ENCODE results near the gene SMIM10L1. TPM values are rescaled to one million over a fixed set of nuclear protein-coding genes. Genes with fewer than 3 reads are reported as not detected.

The SMIM10L1 gene
- total and polyA plus RNA-seq, 2 of the 8 experiments (the other 6 are each of a cell fraction or from before 2014, with no cell fraction given), result 3.7 to 14.2 TPM

DNA sequence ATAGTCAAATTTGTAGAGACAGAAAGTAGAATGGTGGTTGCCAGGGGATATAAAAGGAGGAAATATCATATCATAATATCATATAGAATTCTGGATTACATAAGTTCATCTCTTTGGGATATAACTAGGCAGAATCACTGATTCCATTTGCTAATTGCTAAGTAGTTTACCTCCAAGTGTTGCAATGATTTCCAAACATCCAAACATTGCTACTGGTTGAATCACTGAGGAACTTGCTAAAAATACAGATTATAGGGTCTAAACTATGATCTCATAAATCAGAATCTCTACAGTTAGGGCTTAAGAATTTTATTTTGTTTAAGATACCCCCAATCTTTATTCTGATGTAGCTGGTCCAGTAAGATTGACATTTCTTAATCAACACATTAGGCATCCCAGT is 31.8 kb downstream of the SMIM10L1 start:
- Histone ChIP-seq H2AFZ (ENCODE audit: low read length) (no peak overlapping the region), H4K20me1 (replicated peaks in 1 of 2; ENCODE audit: control insufficient read depth in 1 of 2, insufficient read depth in 2 of 2, low read length in 2 of 2) (no peaks in the 10 kb centered on the region), H3K4ac (replicated peaks; ENCODE audit: insufficient read length, low read depth, low read length) (no peak overlapping the region), H3K56ac (replicated peaks; ENCODE audit: insufficient read length, low read depth, low read length) (no peak overlapping the region), H2BK15ac (ENCODE audit: low read length) (no peak overlapping the region), H3K79me1 (ENCODE audit: low read depth, low read length) (no peaks in the 10 kb centered on the region), H3K36me3 (ENCODE audit: control insufficient read depth in 2 of 4, insufficient read depth in 4 of 4, low read length in 3 of 4) (no peaks in the 10 kb centered on the region), H2BK12ac (ENCODE audit: low read depth, low read length) (no peak overlapping the region), H3K9ac (replicated peaks in 1 of 4; ENCODE audit: extremely low read depth in 1 of 4, low read depth in 3 of 4, low read length in 3 of 4) (no peak overlapping the region), H3K9me3 (ENCODE audit: insufficient read depth in 2 of 2, low read depth in 1 of 2, low read length in 1 of 2) (peaks cover 0 to 5% of the 10 kb centered on the region in 2 experiments; a peak in 2 of 4 replicates), H2BK5ac (ENCODE audit: low read depth, low read length) (no peak overlapping the region), H3K18ac (ENCODE audit: extremely low read depth, low read length) (no peak overlapping the region), H3K79me2 (ENCODE audit: control insufficient read depth in 1 of 2, insufficient read depth in 2 of 2, low read length in 2 of 2) (no peaks in the 10 kb centered on the region), H3K4me2 (ENCODE audit: insufficient read depth in 1 of 2, low read depth in 2 of 2, low read length in 2 of 2) (no peak overlapping the region), H4K5ac (ENCODE audit: insufficient read length, low read depth, low read length) (no peak overlapping the region), H3K27ac (ENCODE audit: low read depth, low read length) (no peak overlapping the region), H3K4me3 (ENCODE audit: extremely low read depth in 1 of 4, insufficient read depth in 2 of 4, low read depth in 3 of 4, low read length in 4 of 4) (no peak overlapping the region), H3K23me2 (ENCODE audit: low read depth, low read length) (no peaks in the 10 kb centered on the region; the same call in 1 of the 2 replicates), H3K27me3 (replicated peaks in 1 of 4; ENCODE audit: control insufficient read depth in 3 of 4, extremely low read depth in 1 of 4, insufficient read depth in 3 of 4, low read length in 3 of 4) (no peaks in the 10 kb centered on the region), H3K14ac (ENCODE audit: insufficient read length) (no peak overlapping the region), H4K8ac (ENCODE audit: extremely low read depth, insufficient read depth, low read length) (no peak overlapping the region), H2AK5ac (ENCODE audit: low read depth, low read length) (no peak overlapping the region), H2BK120ac (replicated peaks; ENCODE audit: low read depth, low read length) (no peak overlapping the region), H3K23ac (ENCODE audit: insufficient read length) (no peak overlapping the region), H3K4me1 (replicated peaks in 1 of 4; ENCODE audit: control insufficient read depth in 3 of 4, insufficient read depth in 4 of 4, low read length in 3 of 4) (no peaks in the 10 kb centered on the region; a peak in 1 of 7 replicates), H2BK20ac (ENCODE audit: low read length) (no peak overlapping the region), H4K91ac (replicated peaks; ENCODE audit: insufficient read length, low read length) (no peak overlapping the region)
- ChIA-PET CTCF (ENCODE audit: partially characterized antibody) (interaction anchor here (1.1 kb wide), 1 partner anchor 26 kb away, joined by 3 read pairs; no protein-coding TSS in a partner anchor), POLR2A (ENCODE audit: partially characterized antibody) (no interaction called here)
- no peak for DNase-seq (ENCODE audit: low read depth in 1 of 2, low spot score in 2 of 2)
- no peak for TF ChIP-seq CHD1 (IDR thresholded peaks at IDR 0.05; ENCODE audit: low read depth, low read length)
- no peak for FAIRE-seq
